Midbrain (tissue), 1 donor: ENCODE results near the gene FAM156B.
"Not testable (repeated sequence)": the region's sequence is repeated elsewhere in the genome, so short reads cannot be mapped to it uniquely, and the experiment has no call there.

Experiments
- DNase-seq: peaks from one replicate; lab custom pipeline; 2025; lab: John Stamatoyannopoulos, UW

Gene FAM156B

DNA sequence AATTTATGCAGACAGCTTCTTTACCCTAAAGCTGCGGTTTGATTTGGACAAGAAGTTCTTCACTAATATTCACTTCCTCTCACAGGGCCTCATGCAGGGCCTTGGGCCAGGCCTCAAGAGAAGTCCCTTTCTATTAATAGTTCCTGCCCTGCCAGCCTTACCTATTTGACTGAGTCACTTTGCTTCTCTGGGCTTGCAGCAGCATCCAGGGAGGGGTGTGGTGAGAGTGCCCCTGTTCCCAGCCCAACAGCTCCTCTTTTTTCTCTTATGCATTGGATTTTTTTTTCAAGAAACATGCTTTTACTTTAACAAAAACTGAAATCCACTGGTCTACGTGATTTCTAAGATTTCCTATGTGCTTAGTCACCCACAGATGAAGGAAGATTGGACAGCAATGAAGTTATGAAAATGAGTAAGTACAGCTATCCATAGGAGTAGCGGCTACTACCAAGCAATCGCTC lies 26.7 kb downstream of the FAM156B start:
- DNase-seq, result no peak

DNA sequence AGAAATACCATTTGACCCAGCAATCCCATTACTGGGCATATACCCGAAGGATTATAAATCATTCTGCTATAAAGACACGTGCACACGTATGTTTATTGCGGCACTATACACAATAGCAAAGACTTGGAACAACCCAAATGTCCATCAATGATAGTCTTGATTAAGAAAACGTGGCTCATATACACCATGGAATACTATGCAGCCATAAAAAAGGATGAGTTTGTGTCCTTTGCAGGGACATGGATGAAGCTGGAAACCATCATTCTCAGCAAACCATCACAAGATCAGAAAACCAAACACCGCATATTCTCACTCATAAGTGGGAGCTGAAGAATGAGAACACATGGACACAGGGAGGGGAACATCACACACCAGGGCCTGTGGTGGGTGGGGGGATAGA lies 33.1 kb downstream of the FAM156B start:
- DNase-seq, result not testable (repeated sequence)

DNA sequence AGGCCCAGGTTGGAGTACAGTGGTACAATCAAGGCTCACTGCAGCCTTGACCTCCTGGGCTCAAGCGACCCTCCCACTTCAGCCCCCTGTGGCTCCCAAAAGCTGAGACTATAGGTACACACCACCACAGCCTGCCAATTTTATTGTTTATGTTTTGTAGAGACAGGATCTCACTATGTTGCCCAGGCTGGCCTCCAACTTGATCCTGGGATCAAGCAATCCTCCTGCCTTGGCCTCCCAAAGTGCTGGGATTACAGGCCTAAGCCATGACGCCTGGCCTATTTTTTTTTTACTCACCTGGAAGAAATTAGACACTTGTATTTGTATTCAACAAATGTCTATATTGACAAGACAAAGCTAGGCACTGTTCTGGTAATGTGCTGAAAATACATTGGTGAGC lies 36.1 kb downstream of the FAM156B start:
- no peak for DNase-seq

DNA sequence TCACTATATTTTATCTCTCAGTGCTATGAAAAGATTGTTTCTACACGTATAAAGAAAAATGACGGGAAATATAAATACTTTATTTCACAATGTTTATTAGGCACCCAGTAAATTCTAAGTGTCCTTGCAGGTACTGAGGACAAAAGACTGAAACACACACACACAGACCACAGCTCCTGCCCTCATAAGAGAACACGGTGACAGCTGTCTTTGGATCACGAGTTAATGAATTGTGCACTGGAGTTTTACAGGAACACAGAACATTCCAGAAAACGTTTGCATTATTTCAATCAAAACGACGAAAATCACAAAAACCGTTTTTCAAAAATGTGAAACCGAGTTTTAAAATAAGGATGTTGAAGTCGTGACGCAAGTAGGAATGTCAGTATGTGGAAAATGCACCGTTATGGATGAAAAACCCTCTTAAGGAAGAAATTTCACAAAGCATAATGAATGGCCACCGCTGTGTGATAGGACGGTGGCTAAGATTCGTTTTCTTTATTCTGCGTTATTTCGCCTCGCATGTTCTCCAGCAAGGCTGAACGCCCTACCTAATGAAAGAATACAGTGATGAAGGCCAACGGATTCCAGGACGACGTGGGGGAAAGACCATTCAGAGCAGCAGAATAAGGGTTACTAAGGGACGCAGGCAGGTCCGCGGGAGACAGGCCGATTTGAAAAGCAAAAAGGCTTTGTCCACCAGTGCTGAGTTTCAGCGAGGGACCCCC lies 37.0 kb downstream of the FAM156B start:
- no peak for DNase-seq

DNA sequence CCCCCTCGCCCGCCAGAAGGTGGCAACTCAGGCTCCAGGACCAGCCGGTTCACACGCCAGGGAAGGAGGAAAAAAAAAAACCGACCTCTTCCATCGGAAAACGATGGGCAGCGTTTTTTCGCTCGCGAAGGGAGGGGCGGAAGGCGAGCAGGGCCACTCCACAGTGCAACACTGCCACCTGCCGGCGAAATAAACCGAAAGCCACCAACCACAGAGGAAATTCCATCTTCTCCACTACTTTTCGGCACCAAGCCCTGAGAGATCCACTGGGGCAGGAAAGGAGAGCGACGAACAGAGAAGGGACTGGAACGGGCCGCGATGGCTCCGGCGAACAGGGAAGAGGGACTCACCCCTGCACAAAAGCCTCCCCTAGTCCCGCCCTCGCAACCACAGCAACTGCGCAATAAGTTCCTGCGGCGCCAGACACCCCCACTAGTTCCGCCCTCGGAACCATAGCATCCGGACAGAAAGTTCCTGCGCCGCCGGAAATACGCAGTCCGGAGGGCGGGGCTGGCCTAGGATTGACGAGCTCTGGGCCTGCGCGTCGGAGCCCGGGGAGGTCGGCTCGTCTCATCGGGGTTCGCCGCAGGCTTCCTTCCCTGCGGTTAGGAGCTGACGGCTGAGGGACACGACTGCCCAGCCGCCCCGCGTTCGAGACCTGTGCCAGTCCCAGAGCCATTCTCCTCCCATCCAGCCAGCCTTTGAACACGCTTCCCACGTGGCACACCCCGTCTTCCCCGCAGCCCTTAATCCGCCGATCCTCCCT lies 37.8 kb downstream of the FAM156B start:
- peak; percentile 98 for DNase-seq

DNA sequence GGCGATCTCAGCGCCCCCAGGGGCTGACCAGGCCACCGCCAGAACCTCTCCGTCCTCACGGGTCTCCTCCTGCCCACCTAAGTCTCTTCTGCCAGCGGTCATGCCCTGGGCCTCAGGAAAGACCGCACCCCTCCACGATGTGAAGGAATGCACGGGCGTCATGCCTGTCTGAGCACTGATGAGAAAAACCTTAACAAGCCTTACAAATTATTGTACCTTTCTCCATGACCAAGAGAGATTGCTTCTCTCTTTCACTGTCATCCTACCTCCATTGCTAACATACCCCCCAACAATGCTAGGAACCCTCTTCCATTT lies 38.3 kb downstream of the FAM156B start:
- not testable (repeated sequence) for DNase-seq

DNA sequence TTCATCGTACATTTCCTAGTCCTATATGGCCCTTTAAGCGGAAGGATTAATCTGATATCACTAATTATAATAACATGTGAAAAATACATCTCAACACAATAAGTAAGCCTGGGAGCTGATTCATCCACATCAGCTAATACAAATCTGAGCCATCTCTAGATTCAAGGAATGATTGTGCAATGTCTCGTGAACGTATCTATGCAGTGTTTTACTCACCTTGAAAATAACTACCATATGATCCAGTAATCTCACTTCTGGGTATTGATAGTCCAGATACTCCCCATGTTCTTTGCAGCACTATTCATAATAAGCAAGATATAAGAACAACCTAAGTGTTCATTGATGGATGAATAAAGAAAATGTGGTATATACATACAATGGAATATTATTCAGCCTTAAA lies 43.6 kb downstream of the FAM156B start:
- not testable (repeated sequence) for DNase-seq

DNA sequence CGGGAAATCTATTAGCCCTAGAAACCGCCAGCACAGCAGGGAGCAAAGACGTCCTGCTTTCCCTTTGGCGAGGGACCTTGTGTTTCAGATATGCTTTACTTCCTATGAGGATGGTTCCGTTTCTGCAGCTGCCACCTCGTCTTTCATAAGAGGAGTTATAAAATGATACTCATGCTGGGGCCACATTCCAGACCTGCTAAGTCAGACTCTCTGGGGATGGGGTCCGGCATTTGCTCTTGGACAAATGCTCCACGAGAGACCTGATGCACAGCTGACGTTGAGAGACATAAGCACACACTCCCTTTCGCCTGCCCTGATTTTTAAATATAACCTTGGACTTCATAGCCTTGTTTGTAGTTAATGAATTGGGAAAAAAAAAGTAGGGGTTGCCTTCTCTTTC lies 44.6 kb downstream of the FAM156B start:
- not testable (repeated sequence) for DNase-seq

DNA sequence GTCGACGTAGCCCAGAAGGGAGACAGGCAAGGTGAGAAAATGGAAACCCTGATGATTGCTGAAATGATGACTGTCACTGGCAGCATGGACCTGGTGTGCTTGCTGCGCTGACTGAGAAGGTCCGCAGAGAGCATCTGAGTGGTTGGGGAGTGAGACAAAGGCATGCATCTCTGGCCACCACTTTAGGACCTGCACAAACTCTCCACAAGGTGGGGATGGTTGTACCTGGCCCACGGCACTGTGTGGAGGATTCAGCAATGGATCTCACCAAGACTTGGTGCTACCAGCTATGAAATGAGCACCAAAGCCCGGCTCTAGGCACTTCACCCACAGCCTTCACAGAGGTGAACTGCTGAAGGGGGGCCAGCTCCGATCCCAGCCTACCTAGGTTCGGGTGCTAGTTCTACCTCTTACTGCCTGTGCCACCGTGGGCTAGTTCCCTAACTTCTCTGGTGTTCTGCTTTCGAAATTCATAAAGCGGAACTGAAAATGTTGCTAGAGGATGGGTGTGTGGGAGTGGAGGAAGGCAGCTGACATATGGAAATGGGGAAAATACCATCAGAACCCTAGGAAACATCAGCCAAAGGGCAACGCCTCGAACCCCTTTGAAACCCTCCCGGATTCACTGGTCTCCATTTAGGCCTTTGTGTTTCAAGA lies 48.8 kb downstream of the FAM156B start:
- not testable (repeated sequence) for DNase-seq

DNA sequence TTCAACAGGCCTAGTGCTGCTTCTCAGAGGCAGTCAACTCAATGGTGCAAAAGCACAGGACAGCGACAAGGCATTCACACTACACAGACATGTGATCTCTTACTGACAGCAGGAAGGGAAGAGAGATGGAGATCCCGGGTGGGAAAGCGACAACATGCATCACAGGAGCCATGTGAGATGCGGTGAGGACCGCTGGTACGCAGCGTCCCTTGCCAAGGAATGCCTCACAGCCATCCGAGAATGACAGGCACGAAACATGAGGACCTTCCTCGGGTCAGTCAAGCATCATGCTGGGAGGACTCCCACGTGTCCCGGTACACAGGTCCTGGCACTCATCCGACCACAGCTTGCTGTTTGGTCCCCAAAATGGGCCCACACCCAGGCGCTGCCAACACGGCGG lies 50.4 kb downstream of the FAM156B start:
- not testable (repeated sequence) for DNase-seq

DNA sequence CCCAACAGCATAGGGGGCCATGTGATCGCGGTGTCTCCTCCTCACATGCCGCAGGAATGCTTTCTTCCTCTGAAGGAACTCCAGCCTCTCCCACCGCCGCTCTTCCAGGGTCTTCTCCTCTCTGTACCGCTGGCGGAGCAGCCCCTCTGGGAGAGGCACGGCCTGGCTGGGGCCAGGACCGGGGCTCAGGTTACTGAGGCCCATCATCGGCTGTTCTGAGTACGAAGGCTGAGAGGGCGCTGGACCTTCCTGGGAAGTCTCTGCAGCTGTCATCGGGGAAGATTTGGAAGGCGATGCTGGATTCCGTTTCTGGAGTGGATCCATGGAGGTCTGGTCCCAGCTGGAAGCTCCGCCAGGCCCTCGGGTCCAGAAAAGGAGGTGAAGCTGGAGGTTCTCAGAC lies 51.1 kb downstream of the FAM156B start:
- not testable (repeated sequence) for DNase-seq

DNA sequence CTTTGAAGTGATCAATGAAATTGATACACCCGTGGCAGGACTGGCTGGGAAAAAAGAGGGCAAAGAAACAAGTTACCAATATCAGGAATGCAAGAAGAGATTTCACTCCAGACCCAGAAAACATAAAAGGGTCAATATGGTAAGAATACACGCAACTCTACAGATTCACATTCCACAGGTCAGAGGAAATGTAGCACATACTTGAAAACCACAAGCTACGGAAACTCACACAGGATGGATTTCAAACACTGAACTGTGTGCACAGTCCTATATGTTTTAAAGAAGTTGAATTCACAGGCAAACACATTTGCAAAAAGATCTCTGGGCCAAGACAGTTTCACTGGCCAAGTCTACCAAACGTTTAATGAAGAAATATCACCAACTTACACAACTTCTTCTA lies 52.2 kb downstream of the FAM156B start:
- DNase-seq, result not testable (repeated sequence)

DNA sequence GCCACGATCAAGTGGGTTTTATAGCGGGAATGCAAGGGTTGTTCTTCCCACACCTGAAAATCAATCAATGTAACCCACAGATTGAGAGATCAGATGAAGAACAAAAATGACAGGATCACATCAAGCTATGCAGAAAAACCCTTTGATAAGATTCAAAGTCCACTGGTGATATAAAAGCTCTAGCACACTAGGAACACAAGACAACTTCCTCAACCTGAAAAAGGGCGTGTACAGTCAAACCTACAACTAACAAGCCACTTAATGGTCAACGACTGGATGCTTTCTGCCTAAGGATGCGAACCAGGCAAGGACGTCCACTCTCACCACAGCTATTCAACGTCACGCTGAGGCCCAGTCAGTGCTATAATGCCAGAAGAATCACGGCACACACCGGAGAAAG lies 52.8 kb downstream of the FAM156B start:
- not testable (repeated sequence) for DNase-seq
